ENCODE data around the gene NR2C2.

NR2C2 gene

GRCh38 chr3:14967285-14967684, 19.9 kb downstream of the NR2C2 start:
- TF ChIP-seq ZFX (IDR thresholded peaks at IDR 0.05; ENCODE audit: borderline replicate concordance): no peak
- no peak for TF ChIP-seq CTCF (IDR thresholded peaks at IDR 0.05)

GRCh38 chr3:14969671-14970070, 22.3 kb downstream of the NR2C2 start:
- no peak for TF ChIP-seq CTCF (IDR thresholded peaks at IDR 0.05)
- no peak for TF ChIP-seq ZFX (IDR thresholded peaks at IDR 0.05; ENCODE audit: borderline replicate concordance)
- H3K27ac ChIP-seq: no peak overlapping the region

More at GRCh38 chr3:14967285-14967684, 19.9 kb downstream of the NR2C2 start:
- no peak overlapping the region for H3K27ac ChIP-seq

- TF ChIP-seq CTCF (IDR thresholded peaks at IDR 0.05) (no peak), ZFX (IDR thresholded peaks at IDR 0.05; ENCODE audit: borderline replicate concordance) (no peak)
- no peak overlapping the region for H3K27ac ChIP-seq
These were observed 28.9 kb downstream of the NR2C2 start for GRCh38 chr3:14976317-14976716.

- no peak overlapping the region for H3K27ac ChIP-seq
- no peak for TF ChIP-seq ZFX (IDR thresholded peaks at IDR 0.05; ENCODE audit: borderline replicate concordance)
- TF ChIP-seq CTCF (IDR thresholded peaks at IDR 0.05): no peak
These were observed 33.3 kb downstream of the NR2C2 start for GRCh38 chr3:14980689-14981088.

GRCh38 chr3:14984581-14985113, 37.3 kb downstream of the NR2C2 start:
- no peak overlapping the region for H3K27ac ChIP-seq
- TF ChIP-seq ZFX (IDR thresholded peaks at IDR 0.05; ENCODE audit: borderline replicate concordance): no peak
- no peak for TF ChIP-seq CTCF (IDR thresholded peaks at IDR 0.05)

GRCh38 chr3:14988988-14989394, 41.6 kb downstream of the NR2C2 start:
- no peak overlapping the region for H3K27ac ChIP-seq
- no peak for TF ChIP-seq CTCF (IDR thresholded peaks at IDR 0.05)
- no peak for TF ChIP-seq ZFX (IDR thresholded peaks at IDR 0.05; ENCODE audit: borderline replicate concordance)

- H3K27ac ChIP-seq: no peak overlapping the region
- TF ChIP-seq CTCF (IDR thresholded peaks at IDR 0.05): no peak
- TF ChIP-seq ZFX (IDR thresholded peaks at IDR 0.05; ENCODE audit: borderline replicate concordance): no peak
These were observed 42.8 kb downstream of the NR2C2 start for GRCh38 chr3:14989943-14990779.
